HG02943 (cell line): ENCODE data around the gene GNAO1.

Experiments
- ATAC-seq: cut with Tn5 transposase; IDR thresholded peaks from one replicate; pipeline ENCODE4 v1.9.1; 2021; ENCODE audit warnings: mild to moderate bottlenecking, low read depth, moderate library complexity; ENCODE audit not compliant: unreplicated experiment

The GNAO1 gene

GRCh38 chr16:56303880-56304279 lies 112.6 kb downstream of the GNAO1 start:
- no peak for ATAC-seq

DNA sequence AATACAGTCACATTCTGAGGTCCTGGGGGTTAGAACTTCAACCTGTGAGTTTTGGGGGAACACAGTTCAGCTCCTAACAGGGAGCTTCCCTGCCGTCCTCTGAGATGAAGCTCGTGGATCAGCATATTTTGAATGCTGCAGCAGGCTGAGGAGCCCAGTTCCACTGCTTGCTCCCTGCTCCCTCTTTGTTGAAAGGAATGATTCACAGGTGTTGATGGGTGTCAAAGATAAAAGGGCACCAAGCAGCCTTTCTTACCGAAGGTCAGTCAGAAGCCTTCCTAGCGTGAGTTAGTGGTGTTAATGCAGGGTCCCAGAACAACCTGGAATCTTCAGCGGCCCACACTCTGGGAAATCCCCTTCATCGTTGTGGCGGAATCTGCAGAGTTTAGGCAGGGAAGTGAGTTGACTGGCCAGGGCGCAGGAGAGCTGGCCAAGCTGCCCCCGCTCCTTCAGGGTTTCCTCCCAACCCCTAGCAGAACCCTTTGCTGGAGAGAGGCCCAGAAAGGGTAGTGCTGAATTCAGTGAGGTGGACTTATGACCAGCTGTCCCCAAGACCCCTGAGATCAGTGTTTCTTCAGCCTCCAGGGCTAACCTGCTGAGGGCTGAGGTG lies 114.8 kb downstream of the GNAO1 start:
- ATAC-seq = no peak

- no peak for ATAC-seq
Observed at GRCh38 chr16:56306690-56307533, 115.6 kb downstream of the GNAO1 start.

- ATAC-seq = no peak
Observed at GRCh38 chr16:56307534-56307873, 116.2 kb downstream of the GNAO1 start.

- no peak for ATAC-seq
Observed at GRCh38 chr16:56309008-56309407, 117.7 kb downstream of the GNAO1 start.

GRCh38 chr16:56310690-56311089 lies 119.4 kb downstream of the GNAO1 start:
- ATAC-seq = no peak

GRCh38 chr16:56311208-56312027 lies 120.1 kb downstream of the GNAO1 start:
- ATAC-seq = no peak

GRCh38 chr16:56312028-56312300 lies 120.7 kb downstream of the GNAO1 start:
- no peak for ATAC-seq

GRCh38 chr16:56312556-56312955 lies 121.3 kb downstream of the GNAO1 start:
- no peak for ATAC-seq

DNA sequence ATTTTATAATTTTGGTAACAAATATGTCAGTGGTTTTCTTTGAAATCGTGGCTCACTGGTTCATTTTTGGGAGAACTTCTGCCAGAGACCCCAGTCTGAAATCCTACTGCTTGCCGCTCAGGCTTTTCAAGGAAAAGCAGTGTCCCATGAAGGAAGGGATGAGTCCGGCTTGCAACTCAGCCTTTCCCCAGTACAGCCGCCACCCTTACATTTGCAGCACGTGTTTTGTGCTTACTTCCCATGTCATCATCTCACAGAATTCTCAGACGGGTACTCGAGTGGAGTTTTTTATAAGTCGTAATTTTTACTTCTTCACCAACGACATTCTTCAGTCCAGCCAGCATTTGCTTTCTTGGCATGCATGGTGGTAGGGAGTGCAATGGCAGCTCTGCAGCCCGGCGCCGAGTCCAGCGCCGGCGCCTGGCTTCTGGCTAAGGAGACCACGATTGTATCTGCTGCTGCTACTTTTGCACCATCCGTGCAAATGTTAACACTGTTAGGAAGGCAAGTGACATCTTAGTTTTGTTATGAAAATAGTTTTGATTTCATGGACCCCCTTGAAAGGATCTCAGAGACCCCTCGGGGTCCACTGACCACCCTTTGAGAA lies 123.1 kb downstream of the GNAO1 start:
- ATAC-seq = no peak

GRCh38 chr16:56315955-56316354 lies 124.7 kb downstream of the GNAO1 start:
- no peak for ATAC-seq

- no peak for ATAC-seq
Observed at GRCh38 chr16:56316545-56316944, 125.3 kb downstream of the GNAO1 start.

GRCh38 chr16:56317998-56318826 lies 126.9 kb downstream of the GNAO1 start:
- no peak for ATAC-seq

DNA sequence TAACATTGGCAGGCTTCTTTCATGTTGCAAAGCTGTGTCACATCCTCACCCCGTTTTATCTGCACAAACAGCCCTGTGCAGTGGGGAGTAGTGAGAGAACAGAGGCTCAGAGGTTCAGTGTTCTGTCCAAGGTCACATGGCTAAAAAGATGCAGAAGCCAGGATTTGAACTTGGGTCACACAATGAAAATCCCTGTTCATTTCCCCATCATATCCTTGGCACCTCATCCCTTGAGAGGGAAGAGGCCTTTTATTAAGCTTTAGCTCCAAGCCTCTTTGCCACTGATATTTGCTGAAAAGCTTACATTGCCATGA lies 127.5 kb downstream of the GNAO1 start:
- ATAC-seq = no peak

DNA sequence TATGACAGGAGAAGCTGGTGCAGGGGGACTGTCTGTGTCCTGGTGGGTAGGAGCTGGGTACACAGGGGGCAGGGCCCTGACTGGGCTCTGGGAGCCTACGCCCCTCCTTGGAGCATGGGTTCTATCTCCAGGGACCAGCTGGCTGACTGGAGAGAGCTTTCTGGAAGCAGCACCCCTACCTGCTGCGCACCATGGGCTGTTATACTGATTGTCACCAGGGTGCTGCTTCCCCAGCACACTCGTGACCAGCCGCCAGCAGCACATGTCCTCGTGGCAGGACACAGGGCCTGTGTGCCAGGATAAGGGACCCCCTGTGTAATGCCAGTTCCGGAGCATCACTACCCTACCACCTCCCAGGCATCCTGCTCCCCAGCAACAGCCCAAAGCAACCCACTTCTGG lies 128.1 kb downstream of the GNAO1 start:
- ATAC-seq = no peak

DNA sequence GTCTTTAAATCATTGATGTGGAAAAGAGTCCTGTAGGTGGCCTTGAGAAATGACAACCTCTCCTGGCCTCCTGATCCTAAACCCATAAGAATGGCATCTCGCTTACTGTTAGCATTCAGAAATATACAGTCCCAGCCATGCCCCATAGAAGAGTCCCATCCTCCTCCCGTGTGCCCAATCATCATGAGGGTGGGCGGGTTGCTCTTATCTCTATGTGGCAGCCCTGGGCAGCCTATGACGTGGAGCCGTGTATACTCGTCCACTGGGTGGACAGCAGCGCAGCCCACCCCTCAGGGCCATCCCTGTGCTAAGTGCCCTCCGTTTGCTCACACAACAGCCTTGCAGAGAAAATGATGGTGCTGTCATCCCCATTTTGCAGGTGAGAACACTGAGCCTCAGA lies 128.8 kb downstream of the GNAO1 start:
- no peak for ATAC-seq

- ATAC-seq = no peak
Observed at GRCh38 chr16:56320811-56321558, 129.7 kb downstream of the GNAO1 start.

- no peak for ATAC-seq
Observed at GRCh38 chr16:56321571-56321970, 130.3 kb downstream of the GNAO1 start.

GRCh38 chr16:56324406-56324805 lies 133.1 kb downstream of the GNAO1 start:
- ATAC-seq = no peak

DNA sequence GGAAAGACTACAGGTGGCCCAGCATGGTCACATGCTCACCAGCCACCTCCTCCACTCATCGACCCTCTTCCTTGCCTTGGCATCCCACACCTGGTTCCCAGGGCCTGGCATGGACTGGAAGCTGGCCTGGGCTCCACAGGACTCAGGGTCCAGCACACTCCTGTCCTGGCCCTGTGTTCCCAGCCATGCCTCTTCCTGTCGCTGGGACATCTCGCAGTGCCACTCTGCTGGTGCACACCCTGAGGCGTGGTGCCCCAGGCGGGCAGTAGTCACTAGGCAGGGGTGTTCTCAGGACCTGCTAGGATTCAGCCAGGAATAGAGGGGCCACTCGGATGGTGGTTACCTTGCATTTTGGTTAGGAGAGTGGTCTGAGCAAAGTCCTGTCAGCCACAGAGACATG lies 134.7 kb downstream of the GNAO1 start:
- no peak for ATAC-seq
